ENCODE measurements around the gene EDN1. TPM values are rescaled to one million over a fixed set of nuclear protein-coding genes. Genes with fewer than 3 reads are reported as not detected.

Gene EDN1
- total RNA-seq, 4 donors from 2014 or later, result 1.0 to 5.4 (median 3.0) TPM

GRCh38 chr6:12288211-12288618 is 1.9 kb upstream of the EDN1 start:
- intact Hi-C loops (cut with DNase I), result no loop called here
- no peak for DNase-seq
- Histone ChIP-seq H3K27ac (no peak overlapping the region), H3K36me3 (no peaks in the 10 kb centered on the region), H3K4me1 (peaks cover 8 to 12% of the 10 kb centered on the region in 2 donors), H3K9me3 (no peaks in the 10 kb centered on the region), H3K4me3 (replicated peaks in 1 of 3) (no peak overlapping the region), H3K27me3 (peaks cover 13% of the 10 kb centered on the region)
- TF ChIP-seq CTCF (IDR thresholded peaks at IDR 0.05) (no peak), POLR2A (IDR thresholded peaks at IDR 0.05) (no peak)
- 93 to 95% methylated on average over 12 to 13 of the region's 13 CpGs for WGBS, 2 donors

GRCh38 chr6:12288914-12289313 is 1.2 kb upstream of the EDN1 start:
- intact Hi-C loops (cut with DNase I), result no loop called here
- H3K4me1 ChIP-seq, result peaks cover 8 to 12% of the 10 kb centered on the region in 2 donors
- no peaks in the 10 kb centered on the region for H3K9me3 ChIP-seq
- H3K27ac ChIP-seq, result no peak overlapping the region
- DNase-seq, result no peak
- TF ChIP-seq POLR2A (IDR thresholded peaks at IDR 0.05) (no peak), CTCF (IDR thresholded peaks at IDR 0.05) (no peak)
- H3K4me3 ChIP-seq (replicated peaks in 1 of 3), result no peak overlapping the region
- H3K27me3 ChIP-seq, result peaks cover 13% of the 10 kb centered on the region
- 82 to 84% methylated on average over 3 of the region's 3 CpGs for WGBS, 2 donors
- H3K36me3 ChIP-seq, result no peaks in the 10 kb centered on the region

DNA sequence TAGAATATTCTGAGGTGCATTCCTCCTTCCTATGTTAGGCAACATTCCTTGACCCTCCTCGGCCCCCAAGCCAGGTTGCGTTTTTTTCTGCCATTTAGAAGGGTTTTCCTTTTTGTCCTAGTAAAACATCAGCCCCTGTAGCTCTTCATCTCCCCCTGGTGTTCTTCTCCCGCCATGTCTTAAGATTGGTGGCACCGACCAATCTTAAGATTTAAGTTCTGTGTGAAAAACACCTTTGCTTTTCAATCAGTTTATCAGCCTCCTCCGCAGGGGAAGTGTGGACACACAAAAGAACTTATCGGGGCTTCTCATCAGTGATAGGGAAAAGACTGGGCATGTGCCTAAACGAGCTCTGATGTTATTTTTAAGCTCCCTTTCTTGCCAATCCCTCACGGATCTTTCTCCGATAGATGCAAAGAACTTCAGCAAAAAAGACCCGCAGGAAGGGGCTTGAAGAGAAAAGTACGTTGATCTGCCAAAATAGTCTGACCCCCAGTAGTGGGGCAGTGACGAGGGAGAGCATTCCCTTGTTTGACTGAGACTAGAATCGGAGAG is 719 bp upstream of the EDN1 start:
- TF ChIP-seq POLR2A (IDR thresholded peaks at IDR 0.05), result no peak
- TF ChIP-seq CTCF (IDR thresholded peaks at IDR 0.05), result peak in 5 of 6 experiments; percentile 25 to 72 (median 54)
- Histone ChIP-seq H3K9me3 (no peaks in the 10 kb centered on the region), H3K4me3 (replicated peaks in 1 of 3) (peak overlapping the region in 1 of 3 donors; percentile 35), H3K4me1 (peaks cover 8 to 12% of the 10 kb centered on the region in 2 donors), H3K27ac (peak overlapping the region in 2 of 3 donors; percentile 45 to 64), H3K27me3 (peaks cover 13% of the 10 kb centered on the region), H3K36me3 (no peaks in the 10 kb centered on the region)
- intact Hi-C loops (cut with DNase I), result no loop called here
- 3% methylated on average over 13 of the region's 13 CpGs for WGBS, 2 donors
- DNase-seq, result peak; percentile 25 to 33

- intact Hi-C loops (cut with DNase I), result no loop called here
- TF ChIP-seq POLR2A (IDR thresholded peaks at IDR 0.05) (no peak), CTCF (IDR thresholded peaks at IDR 0.05) (no peak)
- peaks cover 13% of the 10 kb centered on the region for H3K27me3 ChIP-seq
- DNase-seq, result no peak
- 27 to 32% methylated on average over 11 to 12 of the region's 12 CpGs for WGBS, 2 donors
- peaks cover 8 to 12% of the 10 kb centered on the region in 2 donors for H3K4me1 ChIP-seq
- H3K9me3 ChIP-seq, result no peaks in the 10 kb centered on the region
- H3K36me3 ChIP-seq, result no peaks in the 10 kb centered on the region
- H3K27ac ChIP-seq, result no peak overlapping the region
- no peak overlapping the region for H3K4me3 ChIP-seq (replicated peaks in 1 of 3)
Observed at GRCh38 chr6:12291071-12291838, 1.1 kb downstream of the EDN1 start.
